GM21723 (cell line): ENCODE results near the gene CYP20A1.
"Not testable (repeated sequence)": the region's sequence is repeated elsewhere in the genome, so short reads cannot be mapped to it uniquely, and the experiment has no call there.

Experiments used
- ATAC-seq: cut with Tn5 transposase; IDR thresholded peaks from one replicate; pipeline ENCODE4 v1.9.1; 2021; ENCODE audit warnings: mild to moderate bottlenecking, moderate library complexity; ENCODE audit not compliant: unreplicated experiment

CYP20A1 gene

DNA sequence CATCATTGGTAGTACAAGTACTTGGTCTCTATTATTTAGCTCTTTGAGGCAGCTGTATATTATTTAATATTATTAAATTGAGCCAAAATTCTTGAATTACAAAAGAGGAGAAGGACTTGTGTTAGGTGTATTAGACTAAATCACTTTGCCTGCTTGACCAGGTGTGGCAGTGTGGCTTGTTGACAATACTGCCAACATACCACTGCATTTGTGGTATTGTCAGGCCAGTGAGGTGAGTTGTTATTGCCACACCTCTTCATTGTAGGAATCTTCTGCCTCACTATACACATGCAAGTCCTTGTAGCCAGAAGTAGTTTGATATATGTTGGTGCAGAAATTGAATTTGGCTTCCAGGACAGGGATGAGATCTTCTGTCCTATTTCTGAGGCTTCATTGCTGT, 40.5 kb downstream of the CYP20A1 start:
- no peak for ATAC-seq

GRCh38 chr2:203280428-203281064, 41.7 kb downstream of the CYP20A1 start:
- ATAC-seq: no peak

- no peak for ATAC-seq
Measured at GRCh38 chr2:203282101-203282500, 43.3 kb downstream of the CYP20A1 start.

DNA sequence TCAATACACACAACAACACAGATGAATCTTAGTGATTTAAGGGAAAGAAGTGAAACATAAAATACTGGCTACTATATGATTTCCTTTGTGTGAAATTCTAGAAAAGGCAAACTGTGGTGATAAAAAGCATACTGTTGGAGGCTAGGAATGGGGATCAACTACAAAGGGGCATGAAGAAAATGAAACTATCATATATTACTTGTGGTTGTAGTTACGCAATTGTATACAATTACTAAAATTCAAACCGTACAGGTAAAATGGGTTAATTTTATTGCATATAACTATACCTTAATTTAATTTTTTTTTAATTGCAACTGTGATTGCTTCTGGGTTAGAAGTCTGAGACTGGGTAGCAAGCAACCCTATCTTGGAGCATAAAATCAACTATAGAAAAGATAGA, 47.7 kb downstream of the CYP20A1 start:
- ATAC-seq: no peak

GRCh38 chr2:203301667-203302066, 62.8 kb downstream of the CYP20A1 start:
- ATAC-seq: no peak

DNA sequence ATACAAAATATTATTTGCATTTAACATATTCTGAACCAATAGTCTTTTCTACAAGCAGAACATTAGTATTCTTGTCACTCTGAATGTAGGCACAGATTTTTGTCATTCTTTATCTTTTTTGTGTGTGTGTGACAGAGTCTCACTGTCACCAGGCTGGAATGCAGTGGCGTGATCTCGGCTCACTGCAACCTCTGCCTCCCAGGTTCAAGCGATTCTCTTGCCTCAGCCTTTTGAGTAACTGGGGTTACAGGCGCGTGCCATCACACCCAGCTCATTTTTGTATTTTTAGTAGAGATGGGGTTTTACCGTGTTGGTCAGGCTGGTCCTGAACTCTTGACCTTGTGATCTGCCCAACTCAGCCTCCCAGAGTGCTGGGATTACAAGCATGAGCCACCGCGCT, 63.8 kb downstream of the CYP20A1 start:
- not testable (repeated sequence) for ATAC-seq

GRCh38 chr2:203310688-203311436, 72.0 kb downstream of the CYP20A1 start:
- ATAC-seq: no peak

GRCh38 chr2:203326356-203326755, 87.5 kb downstream of the CYP20A1 start:
- no peak for ATAC-seq

DNA sequence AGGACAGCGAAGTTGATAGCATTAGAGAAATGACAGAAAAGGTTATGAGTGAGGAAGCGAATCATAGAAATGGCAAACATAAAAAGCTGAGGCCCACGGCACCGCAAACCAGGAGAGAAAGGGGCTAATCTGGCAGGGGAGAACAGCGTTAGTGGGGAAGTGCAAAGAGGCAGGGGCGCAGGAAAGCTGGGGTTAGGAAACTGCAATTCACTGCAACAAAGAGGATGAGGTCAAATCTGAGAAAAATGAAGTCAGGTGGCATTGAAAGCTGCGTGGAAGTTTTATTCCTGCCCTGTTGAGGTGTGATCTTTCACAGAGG, 88.7 kb downstream of the CYP20A1 start:
- peak; percentile 14 for ATAC-seq

GRCh38 chr2:203327901-203328759, 89.3 kb downstream of the CYP20A1 start, which contains the start of gene ABI2:
TSS of gene ABI2 (plus strand) at chr2:203328394. CDS start at chr2:203328515, 121 bp downstream.
- peak; percentile 64 for ATAC-seq

GRCh38 chr2:203328760-203329540, 90.1 kb downstream of the CYP20A1 start:
- peak; percentile 71 for ATAC-seq

DNA sequence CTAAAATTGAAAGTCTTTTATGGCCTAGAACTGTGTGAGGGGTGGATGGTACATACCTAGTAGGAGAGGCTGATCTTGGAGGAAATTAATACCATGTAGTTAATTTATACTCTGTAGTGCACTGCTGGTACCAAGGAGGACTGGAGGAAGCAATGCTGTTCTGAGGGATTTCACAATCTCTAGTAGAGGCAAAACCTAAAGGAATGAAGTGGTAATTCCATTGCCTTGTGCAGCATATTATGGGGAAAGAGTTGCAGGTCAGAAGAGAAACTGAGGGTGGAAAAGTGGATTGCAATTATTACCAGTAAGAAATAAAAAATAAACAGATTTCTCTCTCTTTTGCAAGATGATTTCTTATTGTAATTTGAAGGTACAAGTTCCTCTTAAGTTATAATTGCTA, 91.6 kb downstream of the CYP20A1 start:
- ATAC-seq: no peak

DNA sequence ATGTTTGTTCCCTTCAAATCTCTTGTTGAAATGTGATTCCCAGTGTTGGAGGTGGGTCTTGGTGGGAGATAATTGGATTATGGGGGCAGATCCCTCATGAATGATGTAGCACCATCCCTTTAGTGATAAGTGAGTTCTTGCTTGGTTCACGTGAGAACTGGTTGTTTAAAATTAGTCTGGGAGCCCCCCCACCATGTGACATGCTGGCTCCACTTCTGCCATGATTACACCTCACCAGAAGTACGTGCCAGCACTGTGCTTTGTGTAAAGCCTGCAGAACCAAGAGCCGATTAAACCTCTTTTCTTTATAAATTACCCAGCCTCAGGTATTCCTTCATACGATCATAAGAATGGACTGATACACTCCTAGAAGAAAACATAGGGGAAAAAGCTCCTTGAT, 99.5 kb downstream of the CYP20A1 start:
- no peak for ATAC-seq

DNA sequence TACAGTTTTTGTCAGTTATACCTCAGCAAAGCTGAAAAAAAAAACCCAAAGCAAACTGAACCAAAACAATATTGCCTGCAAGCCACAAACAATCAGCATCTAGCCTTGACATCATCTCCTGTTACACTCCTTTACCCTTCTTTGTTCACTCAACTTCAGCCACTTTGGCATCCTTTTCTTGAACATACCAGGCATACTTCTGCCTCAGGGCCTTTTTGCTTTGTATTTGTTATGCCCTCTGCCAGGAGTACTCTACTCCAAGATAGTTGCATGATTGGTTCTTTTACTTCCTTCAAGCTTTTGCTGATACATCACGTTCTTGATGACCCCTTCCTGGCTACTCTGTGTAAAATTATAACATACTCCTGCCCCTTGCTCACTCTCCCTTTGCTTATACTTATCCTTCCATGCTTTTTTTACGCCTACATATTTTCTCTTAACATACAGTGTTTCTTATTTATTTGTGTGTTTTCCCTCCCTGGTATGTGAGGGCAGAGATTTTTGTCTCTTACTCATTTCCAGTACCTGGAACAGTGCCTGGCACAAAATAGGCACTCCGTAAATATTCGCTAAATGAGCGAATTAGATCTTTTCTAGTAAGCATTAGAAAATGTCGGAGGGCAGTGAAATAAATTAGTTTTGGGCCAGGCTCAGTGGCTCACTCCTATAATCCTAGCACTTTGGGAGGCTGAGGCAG, 102.1 kb downstream of the CYP20A1 start:
- no peak for ATAC-seq

DNA sequence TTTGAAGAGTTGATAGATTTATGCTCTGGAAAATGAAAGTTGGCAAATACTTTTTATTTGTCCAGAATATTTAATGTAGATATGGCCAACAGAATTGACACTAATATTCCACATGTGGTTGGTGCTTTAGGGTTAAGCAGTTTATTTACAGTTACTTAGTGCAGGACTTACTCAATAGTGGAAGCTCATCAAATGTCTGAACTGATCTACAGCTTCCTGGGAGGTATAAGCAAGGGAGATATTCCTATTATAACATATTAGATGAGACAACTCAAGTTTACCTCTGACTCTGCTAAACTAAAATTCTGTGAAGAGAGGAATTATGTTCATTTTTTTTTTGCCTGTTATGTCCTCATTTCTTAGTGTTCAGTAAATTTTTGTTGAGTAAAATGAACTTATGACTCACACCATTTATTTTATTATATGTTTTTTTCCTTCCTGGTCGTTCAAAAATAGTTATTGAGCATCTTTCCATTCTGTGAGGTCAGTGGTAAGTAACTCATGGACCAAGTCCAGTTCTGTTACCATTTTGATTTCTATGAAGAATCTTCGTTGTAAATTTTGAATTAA, 103.0 kb downstream of the CYP20A1 start:
- no peak for ATAC-seq

- ATAC-seq: not testable (repeated sequence)
Measured at GRCh38 chr2:203342374-203342773, 103.6 kb downstream of the CYP20A1 start.

GRCh38 chr2:203344667-203345066, 105.8 kb downstream of the CYP20A1 start:
- no peak for ATAC-seq

DNA sequence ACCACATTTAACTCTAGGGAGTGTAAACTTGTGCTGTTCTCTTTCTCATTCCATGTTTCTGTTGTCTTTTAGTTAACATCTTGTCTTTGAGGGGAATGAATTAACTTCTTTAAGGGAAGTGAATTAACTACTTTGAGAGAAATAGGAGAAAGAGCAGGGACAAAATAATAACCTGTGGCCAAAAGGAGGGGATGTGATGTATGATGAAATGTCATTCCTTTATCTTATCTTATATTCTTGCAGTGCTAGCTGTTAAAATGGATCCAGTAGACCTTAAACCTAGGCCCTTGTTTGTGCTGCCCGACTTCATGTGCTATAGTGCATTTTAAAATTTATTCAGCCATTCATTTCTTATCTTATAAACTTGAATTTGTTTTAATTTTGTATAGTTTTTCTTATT, 107.8 kb downstream of the CYP20A1 start:
- no peak for ATAC-seq

DNA sequence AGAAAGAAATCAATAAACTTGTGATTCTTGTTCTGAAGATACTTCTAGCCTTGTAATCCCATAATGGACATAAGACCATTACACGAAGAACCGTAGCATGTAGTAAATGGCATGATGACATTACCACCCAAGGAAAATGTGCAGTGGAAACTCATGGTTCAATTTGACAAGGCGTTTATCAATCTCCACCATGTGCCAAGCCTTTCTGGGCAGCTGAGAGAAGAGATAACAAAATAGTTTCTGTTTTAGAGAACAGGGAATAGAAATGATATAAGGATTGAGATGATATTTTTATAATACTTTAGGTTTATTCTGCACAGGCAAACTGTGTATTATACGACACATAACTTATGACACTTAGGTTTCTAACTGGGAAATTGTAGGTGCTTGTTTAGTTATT, 108.6 kb downstream of the CYP20A1 start:
- no peak for ATAC-seq
